Measurements from ENCODE around the gene CCR6.

CCR6 gene

DNA sequence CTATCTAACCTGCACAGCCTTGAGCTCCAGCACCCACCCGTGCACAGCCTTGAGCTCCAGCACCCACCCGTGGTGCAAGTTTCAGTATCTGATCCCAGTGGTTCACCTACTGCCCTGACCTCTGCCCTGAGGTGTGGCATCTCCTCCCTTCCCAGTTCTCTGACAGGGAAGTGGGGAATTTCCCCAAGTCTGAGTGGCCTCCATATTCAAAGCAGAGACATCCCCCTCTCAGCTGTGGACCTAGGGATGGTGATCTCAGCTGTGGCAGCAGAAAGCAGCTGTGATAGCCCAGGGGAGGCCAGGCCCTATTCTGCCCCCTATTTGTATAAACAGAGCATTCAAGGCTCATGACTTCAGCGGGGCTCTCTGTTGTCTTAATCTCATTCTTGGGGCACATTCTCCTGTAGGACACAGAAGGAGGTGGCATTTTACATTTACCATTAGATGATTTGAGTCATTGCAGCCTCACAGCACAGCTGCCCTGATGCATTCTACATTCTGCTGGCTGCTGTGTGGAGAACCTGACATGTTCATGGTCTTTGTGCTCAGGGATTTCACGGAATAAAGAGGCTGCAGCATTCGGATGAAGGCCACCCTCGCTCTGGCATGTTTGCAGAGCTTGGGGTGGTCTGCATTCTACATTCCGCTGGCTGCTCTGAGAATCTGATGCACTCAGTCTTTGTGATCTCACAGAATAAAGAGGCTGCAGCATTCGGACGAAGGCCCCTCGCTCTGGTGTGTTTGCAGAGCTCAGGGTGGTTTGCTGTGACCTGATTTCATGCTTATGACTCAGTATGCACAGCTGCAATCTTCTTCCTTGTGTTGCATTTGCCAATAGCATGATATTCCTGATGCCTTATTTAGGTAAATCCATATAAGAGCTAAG lies 17.9 kb downstream of the CCR6 start:
- in situ Hi-C loops (cut with MboI; ENCODE audit: low sequenced_read_pairs), result no loop called here

DNA sequence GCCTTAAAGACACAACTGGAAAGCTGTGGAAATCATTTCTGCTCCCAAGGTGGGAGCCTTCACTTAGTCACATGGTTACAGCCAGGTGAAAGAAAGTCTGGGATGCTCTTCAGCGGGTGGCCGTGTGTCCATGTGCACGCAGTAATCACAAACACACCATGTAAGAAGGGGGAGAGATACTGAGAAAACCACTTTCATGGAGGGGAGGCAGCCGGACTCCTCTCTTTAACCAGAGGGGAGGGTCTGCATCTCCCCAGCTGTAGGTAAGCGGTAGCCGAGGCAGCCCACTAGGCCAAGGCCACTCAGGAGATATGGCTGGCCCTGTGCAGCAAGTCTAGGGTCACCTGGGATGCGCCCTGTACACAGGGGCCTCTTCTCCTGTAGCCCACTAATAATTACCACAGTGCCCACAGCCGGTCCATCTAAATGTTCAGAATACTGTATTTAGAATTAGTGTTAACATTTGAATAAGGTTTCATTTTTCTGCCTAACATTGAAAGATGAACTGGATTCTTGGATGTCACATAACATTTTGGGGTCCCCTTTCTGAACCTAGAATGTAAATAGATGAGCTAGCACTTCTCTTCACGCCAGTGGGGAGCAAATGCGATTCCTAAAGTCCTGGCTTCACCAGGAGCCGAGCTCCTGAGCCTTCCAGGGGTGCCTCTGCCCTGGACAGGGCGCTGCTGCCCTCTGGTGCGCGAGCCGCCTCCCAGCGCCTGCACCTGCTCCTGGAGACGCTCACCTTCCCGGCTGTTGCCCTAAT lies 19.0 kb downstream of the CCR6 start:
- in situ Hi-C loops (cut with MboI; ENCODE audit: low sequenced_read_pairs), result no loop called here

DNA sequence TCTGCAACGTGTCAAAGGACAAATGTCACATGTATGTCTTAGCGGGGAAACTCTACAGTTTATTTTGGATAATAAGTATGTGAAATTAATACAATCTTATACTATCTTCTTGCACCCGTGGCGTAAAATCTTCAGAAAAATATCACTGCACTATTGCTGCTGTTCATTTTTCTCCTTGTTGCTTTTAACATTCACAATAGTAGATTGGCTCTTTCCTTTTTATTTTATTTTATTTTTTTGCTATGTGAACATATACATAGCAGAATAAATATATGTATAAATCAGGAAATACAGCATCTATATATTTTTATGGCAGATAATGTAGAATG lies 19.5 kb downstream of the CCR6 start:
- in situ Hi-C loops (cut with MboI; ENCODE audit: low sequenced_read_pairs), result no loop called here

GRCh38 chr6:167143041-167143440 lies 20.1 kb downstream of the CCR6 start:
- in situ Hi-C loops (cut with MboI; ENCODE audit: low sequenced_read_pairs), result no loop called here

DNA sequence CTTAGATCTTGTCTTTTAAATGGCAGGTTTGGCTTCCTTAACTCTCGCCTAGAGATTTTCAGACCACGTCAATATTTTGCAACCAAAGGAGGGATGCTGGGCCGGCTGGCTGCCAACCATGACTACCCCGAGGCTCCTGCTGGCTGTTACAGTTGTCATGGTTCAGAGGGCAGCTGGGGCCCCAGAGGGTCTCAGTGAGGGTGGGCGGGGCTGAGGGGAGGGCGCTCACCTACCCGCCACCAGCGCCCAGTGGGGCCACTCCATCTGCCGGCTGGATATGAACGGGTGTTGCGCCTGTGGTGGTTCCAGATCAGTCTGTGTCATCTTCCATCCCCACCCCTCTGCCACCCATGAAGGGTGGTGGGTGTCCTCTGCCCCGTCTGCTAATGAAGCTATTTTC lies 22.6 kb downstream of the CCR6 start:
- in situ Hi-C loops (cut with MboI; ENCODE audit: low sequenced_read_pairs), result no loop called here

- in situ Hi-C loops (cut with MboI; ENCODE audit: low sequenced_read_pairs), result no loop called here
Measured at GRCh38 chr6:167146135-167146534, 23.2 kb downstream of the CCR6 start.

DNA sequence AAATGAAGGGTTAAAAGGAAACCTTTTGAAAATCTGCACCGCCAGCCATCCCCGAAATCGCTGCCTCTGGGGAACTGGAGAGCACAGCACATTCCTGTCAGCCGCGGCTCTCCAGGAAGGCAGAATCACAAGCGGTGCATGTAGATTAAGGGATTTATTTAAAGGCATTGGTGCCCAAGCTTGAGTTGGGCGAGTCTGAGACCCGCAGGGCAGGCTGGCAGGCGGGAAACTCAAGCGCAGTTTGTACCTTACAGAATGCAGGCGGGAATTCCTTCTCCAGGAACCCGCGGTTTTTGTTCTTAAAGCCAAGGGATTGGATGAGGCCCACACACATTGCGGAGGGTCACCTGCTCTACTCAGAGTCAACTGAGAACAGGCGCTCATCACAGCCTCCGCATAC lies 24.1 kb downstream of the CCR6 start:
- in situ Hi-C loops (cut with MboI; ENCODE audit: low sequenced_read_pairs), result no loop called here

GRCh38 chr6:167148021-167148420 lies 25.1 kb downstream of the CCR6 start:
- in situ Hi-C loops (cut with MboI; ENCODE audit: low sequenced_read_pairs), result no loop called here

DNA sequence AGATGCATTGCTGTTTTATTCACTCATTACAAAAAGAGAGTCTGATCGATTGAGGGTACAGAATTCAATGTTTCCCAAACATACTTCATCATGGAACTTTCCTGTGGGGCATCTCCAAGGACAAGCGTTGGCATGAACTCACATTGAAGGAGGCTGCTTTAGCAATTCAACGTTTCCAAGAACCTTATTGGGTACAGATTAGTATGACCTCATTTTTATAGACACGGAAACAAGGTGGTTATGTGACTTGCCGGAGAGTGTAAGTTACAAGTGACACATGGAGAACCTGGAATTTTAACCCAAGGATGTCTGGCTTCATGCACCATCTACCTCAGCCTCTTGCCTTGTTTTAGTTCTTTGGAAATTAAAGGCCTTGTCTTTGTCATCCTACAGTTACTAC lies 26.1 kb downstream of the CCR6 start:
- in situ Hi-C loops (cut with MboI; ENCODE audit: low sequenced_read_pairs), result no loop called here

DNA sequence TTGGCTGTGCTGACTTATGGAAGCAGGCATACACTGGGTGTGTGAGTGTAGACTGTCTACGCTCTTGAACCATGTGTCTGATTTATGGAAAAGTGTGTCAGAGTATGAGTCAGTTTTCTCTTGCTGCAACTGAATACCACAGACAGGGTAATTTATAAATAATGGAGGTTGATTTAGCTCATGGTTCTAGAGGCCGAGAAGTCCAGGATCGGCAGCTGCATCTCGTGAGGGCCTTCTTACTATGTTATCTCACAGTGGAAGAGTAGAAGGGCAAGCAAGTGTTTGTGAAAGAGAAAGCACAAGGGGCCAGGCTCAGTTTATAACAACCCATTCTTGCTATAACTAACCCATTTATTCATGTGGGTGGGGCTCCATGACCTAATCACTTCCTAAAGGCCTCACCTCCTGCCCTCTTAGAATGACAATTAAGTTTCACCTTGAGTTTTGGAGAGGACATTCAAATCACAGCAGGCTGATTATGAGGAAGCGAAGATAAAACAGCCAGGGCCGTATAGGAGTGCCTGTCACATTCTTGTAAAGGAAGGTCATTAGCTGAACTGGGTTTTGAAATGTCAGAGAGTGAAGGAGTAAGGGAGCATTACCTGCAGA lies 28.1 kb downstream of the CCR6 start:
- in situ Hi-C loops (cut with MboI; ENCODE audit: low sequenced_read_pairs), result no loop called here

DNA sequence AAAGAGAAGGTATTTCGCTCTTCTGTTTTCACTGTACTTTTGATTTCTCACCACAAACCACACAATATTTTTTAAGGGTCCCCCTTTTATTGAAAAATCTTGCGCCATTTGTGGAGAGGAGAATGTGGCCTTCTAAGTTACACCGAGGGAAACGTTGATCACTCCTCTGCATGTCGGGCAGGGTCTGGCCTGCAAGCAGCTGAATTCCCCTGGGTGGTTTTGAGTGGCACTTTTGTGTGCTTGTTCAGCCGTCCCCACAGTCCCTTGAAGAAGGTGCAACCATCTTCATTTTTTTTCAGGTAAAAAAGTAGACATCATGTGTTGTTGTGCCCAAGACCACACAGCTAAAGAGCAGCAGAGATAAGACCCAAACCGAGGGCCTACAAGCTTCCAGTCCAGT lies 28.8 kb downstream of the CCR6 start:
- in situ Hi-C loops (cut with MboI; ENCODE audit: low sequenced_read_pairs), result no loop called here

DNA sequence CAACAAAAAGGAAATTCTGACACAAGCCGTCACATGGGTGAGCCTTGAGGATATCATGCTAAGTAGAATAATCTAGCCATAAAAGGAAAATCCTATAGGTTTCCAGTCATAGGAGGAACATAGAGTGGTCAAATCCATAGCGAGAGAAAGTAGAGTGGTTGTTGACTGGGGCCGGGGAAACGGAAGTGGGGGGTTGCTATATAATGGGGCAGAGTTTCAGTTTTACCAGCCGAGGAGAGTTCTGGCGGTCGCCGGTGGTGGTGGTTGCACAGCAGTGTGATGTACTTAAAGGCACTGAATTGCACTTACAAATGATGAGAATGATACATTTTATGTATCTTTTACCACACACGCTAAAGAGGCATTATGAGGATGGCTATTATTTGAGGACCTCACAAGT lies 30.0 kb downstream of the CCR6 start:
- in situ Hi-C loops (cut with MboI; ENCODE audit: low sequenced_read_pairs), result no loop called here

DNA sequence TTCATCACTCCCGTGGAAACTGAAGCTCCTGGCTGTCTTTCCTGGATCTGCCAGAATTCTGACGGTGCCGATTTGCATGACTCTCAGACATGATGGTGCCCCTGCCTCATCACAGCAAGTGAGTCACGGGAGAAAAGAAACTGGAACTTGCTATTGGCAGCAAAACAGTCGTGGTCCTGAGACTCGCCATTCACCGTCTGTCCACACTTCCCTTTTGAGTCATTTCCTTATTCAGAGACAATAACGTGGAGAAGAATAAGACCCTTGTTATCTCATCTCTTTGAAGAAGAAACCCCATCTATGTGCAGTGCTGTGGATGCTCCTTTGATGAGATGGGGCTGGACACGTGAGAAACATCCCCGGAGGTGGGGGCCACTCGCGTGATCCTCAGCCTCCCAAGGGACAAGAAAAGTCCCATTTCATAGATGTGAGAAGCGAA lies 30.6 kb downstream of the CCR6 start:
- in situ Hi-C loops (cut with MboI; ENCODE audit: low sequenced_read_pairs), result no loop called here

- in situ Hi-C loops (cut with MboI; ENCODE audit: low sequenced_read_pairs), result no loop called here
Measured at GRCh38 chr6:167154291-167154690, 31.4 kb downstream of the CCR6 start.

DNA sequence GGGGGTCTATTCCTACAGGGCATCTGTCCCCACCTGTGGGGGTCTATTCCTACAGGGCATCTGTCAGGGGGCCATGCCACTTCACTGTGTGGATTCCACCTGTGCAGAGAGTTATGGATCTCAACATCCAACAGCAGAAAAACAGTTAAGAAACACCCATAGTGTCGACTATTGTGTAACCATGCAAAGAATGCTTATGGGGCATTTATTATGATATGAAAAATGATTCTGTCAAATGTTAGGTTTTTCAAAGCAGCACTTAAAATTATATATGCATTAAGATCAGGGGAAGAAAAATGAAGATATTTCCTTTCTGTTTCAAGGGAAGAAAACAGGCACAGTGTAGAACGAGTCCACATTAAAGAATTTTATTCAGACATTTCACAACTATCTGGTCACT lies 32.0 kb downstream of the CCR6 start:
- in situ Hi-C loops (cut with MboI; ENCODE audit: low sequenced_read_pairs), result no loop called here

GRCh38 chr6:167157414-167157813 lies 34.5 kb downstream of the CCR6 start:
- in situ Hi-C loops (cut with MboI; ENCODE audit: low sequenced_read_pairs), result no loop called here

GRCh38 chr6:167157863-167158262 lies 35.0 kb downstream of the CCR6 start, which contains the start of gene GPR31:
Gene GPR31 (minus strand): TSS chr6:167157980. CDS start chr6:167157831, 149 bp downstream.
- in situ Hi-C loops (cut with MboI; ENCODE audit: low sequenced_read_pairs), result no loop called here

- in situ Hi-C loops (cut with MboI; ENCODE audit: low sequenced_read_pairs), result no loop called here
Measured at GRCh38 chr6:167161851-167162467, 39.1 kb downstream of the CCR6 start.

GRCh38 chr6:167162591-167162990 lies 39.7 kb downstream of the CCR6 start:
- in situ Hi-C loops (cut with MboI; ENCODE audit: low sequenced_read_pairs), result no loop called here

DNA sequence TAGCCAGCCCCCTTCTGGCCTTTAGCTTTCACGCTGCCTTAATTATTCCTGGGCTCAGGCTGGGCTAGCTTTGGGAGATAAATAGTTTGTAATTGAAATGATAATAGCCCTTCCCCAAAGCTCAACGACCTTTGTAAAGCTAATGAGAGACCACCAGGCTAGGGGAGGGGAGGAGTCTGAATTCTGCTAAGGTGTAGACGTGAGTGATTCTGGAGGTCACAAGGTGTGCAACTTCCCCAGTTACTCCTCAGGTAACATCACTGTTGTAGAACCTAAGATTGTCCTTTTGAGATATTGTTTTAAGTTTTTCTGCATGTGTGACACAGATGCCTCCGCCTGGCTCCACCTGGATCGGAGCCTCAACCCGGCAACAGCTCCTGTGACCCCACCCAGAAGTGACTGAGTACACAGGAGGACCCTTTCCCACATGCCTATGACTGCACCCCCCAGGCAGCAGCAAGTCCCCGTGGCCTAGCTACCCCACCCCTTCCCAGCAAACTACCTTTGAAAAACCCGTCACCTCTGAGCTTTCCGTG lies 40.6 kb downstream of the CCR6 start:
- in situ Hi-C loops (cut with MboI; ENCODE audit: low sequenced_read_pairs), result no loop called here

- in situ Hi-C loops (cut with MboI; ENCODE audit: low sequenced_read_pairs), result no loop called here
Measured at GRCh38 chr6:167164261-167164660, 41.4 kb downstream of the CCR6 start.
